Mesodermal cell (in vitro differentiated cells): ENCODE results near the gene LPAR1. TPM values are rescaled to one million over a fixed set of nuclear protein-coding genes. Genes with fewer than 3 reads are reported as not detected.

Experiments used
- H3K27ac ChIP-seq: 2 replicates; pipeline ENCODE4 v1.7.0; 2013; ENCODE audit warnings: mild to moderate bottlenecking, low read depth, low read length, moderate library complexity; ENCODE audit not compliant: severe bottlenecking
- H3K36me3 ChIP-seq: 2 replicates; pipeline ENCODE4 v1.7.1; 2013; ENCODE audit warnings: mild to moderate bottlenecking, low read length, moderate library complexity; ENCODE audit not compliant: control insufficient read depth, insufficient read depth
- H3K4me1 ChIP-seq: one replicate; pipeline ENCODE4 v1.7.1; 2013; ENCODE audit warnings: mild to moderate bottlenecking, low read length; ENCODE audit not compliant: insufficient read depth, control insufficient read depth, poor library complexity, severe bottlenecking
- H3K4me3 ChIP-seq: 2 replicates; pipeline ENCODE4 v1.7.0; 2013; ENCODE audit warnings: low read length, control low read depth, mild to moderate bottlenecking; ENCODE audit not compliant: insufficient read depth, poor library complexity, severe bottlenecking; ENCODE audit errors: extremely low read depth
- H3K9me3 ChIP-seq: 2 replicates; pipeline ENCODE4 v1.7.1; 2013; ENCODE audit warnings: mild to moderate bottlenecking, low read length, moderate library complexity; ENCODE audit not compliant: control insufficient read depth
- WGBS, 2 experiments: methylation state at CpG; one replicate each; pipeline ENCODE4 v1.1.5; 2013; ENCODE audit warnings: missing lambda C conversion rate in 2 of 2; ENCODE audit not compliant: insufficient coverage in 2 of 2; 5-methylcytosine and 5-hydroxymethylcytosine counted together
- polyA plus RNA-seq, 2 experiments: library from polyadenylated mRNA; stranded (reverse); fragments of 50-300 nt; gene quantifications; one replicate each; pipeline ENCODE4 v1.2.3, GENCODE V29; 2013

The LPAR1 gene, protein sequence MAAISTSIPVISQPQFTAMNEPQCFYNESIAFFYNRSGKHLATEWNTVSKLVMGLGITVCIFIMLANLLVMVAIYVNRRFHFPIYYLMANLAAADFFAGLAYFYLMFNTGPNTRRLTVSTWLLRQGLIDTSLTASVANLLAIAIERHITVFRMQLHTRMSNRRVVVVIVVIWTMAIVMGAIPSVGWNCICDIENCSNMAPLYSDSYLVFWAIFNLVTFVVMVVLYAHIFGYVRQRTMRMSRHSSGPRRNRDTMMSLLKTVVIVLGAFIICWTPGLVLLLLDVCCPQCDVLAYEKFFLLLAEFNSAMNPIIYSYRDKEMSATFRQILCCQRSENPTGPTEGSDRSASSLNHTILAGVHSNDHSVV
- polyA plus RNA-seq (2013, experiment 1 of 2): 4.5 TPM
- polyA plus RNA-seq (2013, experiment 2 of 2): 4.6 TPM

DNA sequence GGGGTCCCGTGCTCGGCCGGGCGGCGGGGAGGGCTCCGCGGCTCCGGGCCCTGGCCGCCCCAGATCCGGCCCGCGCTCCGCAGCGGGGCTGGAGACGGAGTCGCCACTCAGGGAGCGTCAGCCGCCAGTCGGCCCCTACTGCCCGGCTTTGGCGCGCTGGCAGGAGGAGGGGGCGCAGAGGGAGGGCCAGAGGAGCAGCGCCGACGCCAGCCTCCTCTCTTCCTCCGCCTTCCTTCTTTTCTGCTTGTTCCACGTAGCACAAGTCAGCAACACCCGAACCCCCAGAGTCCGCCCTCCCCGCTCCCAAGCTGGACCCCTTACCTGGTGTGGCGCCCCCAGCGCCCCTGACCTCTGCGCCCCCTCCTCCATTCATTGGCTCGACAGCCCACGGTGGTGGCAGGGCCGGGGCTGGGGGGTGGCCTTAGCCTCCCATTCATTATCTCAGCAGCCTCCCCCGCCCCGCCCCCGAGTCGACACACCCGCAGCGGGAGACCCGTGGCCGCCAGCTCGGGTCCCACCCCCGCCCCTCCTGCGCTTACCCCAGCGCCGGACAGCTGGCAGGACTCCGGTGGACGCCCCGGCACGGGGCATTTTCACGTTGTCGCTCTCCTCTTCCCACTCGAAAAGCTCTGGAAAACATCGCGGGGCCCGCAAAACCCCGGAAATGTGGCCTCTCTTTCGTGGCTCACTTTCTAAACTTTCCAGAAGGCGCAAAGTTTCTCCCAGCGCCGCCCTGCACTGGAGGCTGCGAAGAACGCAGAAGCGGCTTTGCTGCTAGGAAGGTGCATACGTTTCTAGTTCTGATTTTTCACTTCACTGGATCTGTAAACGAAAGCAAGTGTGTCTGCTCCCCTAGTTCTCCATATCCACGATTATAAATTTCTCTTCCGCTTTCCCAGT, at the start of gene LPAR1:
Gene LPAR1, minus strand, starts transcription at position 140 of the 900 bp plus-strand sequence. CDS start 66,353 bp downstream, outside the sequence.
- 1 to 2% methylated on average over 33 to 49 of the region's 72 CpGs for WGBS, 2 experiments
- no peak within 1 kb of the TSS for H3K27ac ChIP-seq
- peaks cover 8% of the 10 kb centered on the region for H3K4me1 ChIP-seq
- H3K9me3 ChIP-seq: no peaks in the 10 kb centered on the region
- no peaks in the 10 kb centered on the region for H3K36me3 ChIP-seq
- H3K4me3 ChIP-seq: peak within 1 kb of the TSS; percentile 64

DNA sequence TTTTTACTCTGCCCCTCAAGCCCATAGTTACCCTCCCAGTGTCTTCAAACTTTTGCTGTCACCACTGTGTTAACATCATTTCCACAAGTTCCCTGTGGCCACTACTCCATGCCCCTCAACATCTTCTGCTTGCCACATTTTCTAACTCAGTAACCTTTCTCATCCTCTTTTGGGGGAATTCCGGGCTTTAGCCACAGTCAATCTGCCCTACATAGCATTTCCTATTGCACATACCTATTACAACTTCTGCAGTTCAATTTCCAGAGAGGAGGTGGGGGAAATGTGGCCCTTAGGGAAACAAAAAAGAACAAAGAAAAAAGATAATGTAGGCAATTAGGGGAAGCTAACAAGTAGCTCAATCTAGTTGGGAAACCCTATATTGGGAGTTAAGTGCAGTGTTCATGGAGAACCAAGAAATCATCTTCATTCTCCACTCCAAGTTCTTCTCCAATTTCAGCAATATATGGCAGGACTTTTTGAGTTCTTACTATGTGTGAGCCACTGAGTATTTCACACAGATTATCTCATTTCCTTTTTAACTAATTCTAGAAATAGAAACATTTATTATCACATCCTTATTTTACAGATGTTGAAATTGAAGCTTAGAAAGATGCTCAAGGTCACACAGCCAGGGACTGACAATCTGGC, 40.2 kb upstream of the LPAR1 start:
- Histone ChIP-seq H3K9me3 (no peaks in the 10 kb centered on the region), H3K36me3 (no peaks in the 10 kb centered on the region), H3K27ac (no peak overlapping the region), H3K4me3 (no peak overlapping the region), H3K4me1 (no peaks in the 10 kb centered on the region)
- 100% methylated on average over 1 of the region's 1 CpG; no CpG with 5 or more reads in 1 of the 2 experiments for WGBS, 2 experiments

DNA sequence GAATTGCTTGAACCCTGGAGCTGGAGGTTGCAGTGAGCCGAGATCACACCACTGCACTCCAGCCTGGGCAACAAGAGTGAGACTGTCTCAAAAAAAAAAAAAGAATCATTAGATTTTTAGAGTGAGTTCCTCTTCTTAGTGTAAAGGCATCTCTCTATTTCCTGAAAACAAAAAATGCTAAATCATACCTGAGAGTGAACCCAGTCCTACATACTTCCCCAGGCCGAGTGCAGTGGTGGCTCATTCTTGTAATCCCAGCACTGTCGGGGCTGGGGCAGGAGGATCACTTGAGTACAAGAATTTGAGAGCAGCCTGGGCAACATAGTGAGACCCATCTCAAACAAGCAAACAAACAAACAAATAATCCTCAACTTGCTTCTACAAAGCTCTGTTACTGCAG, 38.2 kb upstream of the LPAR1 start:
- Histone ChIP-seq H3K27ac (no peak overlapping the region), H3K4me1 (no peaks in the 10 kb centered on the region), H3K9me3 (no peaks in the 10 kb centered on the region), H3K4me3 (no peak overlapping the region), H3K36me3 (no peaks in the 10 kb centered on the region)
- 83 to 100% methylated on average over 2 of the region's 3 CpGs for WGBS, 2 experiments

DNA sequence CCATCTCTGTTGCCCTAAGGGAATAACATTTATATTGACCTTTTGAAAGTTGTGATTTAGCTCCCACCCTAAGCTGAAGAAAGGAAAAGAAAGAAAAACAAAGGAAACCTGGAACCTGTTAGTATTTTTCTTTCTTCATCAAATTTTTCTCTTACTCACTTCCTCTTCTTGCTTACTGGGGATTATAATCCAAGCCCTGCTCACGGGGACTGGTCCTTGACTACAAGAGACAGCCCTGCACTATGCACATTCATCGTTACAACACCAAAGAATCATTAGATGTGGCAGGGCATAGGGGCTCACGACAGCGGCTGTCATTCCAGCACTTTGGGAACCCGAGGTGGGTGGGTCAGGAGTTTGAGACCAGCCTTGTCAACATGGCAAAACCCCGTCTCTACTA, 37.8 kb upstream of the LPAR1 start:
- H3K36me3 ChIP-seq: no peaks in the 10 kb centered on the region
- H3K9me3 ChIP-seq: no peaks in the 10 kb centered on the region
- no peak overlapping the region for H3K27ac ChIP-seq
- 83 to 100% methylated on average over 1 to 5 of the region's 6 CpGs for WGBS, 2 experiments
- no peak overlapping the region for H3K4me3 ChIP-seq
- no peaks in the 10 kb centered on the region for H3K4me1 ChIP-seq

DNA sequence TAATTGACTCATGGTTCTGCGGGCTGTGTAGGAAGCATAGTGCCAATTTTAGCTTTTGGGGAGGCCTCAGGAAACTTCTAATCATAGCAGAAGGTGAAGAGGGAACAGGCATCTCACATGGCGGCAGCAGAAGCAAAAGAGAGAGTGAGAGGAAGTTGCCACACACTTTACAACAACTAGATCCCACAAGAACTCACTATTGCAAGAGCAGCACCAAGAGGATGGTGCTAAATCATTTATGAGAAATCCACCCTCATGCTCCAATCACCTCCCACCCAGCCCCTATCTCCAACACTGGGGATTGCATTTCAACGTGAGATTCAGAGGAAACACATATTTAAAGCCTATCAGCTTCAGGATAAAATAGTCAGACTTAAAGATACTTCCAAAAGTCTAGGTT, 36.1 kb upstream of the LPAR1 start:
- no peaks in the 10 kb centered on the region for H3K4me1 ChIP-seq
- no peak overlapping the region for H3K4me3 ChIP-seq
- no peaks in the 10 kb centered on the region for H3K36me3 ChIP-seq
- 83 to 100% methylated on average over 2 of the region's 3 CpGs for WGBS, 2 experiments
- no peaks in the 10 kb centered on the region for H3K9me3 ChIP-seq
- no peak overlapping the region for H3K27ac ChIP-seq

DNA sequence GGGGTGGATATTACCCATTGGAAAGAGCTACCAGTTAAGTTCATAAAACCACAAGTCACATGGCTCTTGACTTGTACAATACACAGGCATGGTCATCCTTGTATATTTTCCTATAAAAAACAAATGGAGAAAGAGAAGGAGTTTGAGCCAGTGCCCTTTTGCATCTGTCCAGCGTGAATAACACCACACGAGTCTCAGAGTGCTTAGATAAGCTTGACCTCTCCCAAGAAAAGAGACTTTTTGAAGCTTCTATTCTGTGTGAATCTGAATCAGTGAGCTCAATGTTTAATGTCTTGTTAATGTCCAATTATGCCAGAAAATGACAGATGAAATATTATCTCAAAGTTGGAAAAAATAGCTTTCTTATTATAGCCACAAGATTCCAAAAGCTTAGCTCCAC, 30.9 kb upstream of the LPAR1 start:
- H3K9me3 ChIP-seq: no peaks in the 10 kb centered on the region
- no peaks in the 10 kb centered on the region for H3K36me3 ChIP-seq
- H3K4me1 ChIP-seq: no peaks in the 10 kb centered on the region
- no peak overlapping the region for H3K27ac ChIP-seq
- no peak overlapping the region for H3K4me3 ChIP-seq
- 93 to 100% methylated on average over 2 of the region's 2 CpGs for WGBS, 2 experiments

DNA sequence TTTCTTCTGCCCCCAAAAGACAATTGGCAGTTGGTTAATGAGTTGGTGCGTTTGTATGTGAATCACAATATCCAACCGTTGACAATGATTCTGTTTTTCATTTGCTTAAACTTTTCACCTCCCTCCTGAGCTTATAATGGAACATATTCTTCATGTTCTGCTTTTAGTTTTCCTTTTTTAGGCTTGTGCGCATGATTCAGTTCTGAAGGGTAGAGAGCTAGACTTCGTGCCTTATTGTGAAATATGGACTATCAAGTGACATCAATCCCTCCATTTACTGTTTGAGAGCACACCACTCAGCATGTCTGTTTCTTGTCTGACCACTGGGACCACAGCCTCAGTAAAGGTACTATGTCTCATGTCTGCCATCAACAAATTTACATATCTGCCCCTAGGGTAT, 30.5 kb upstream of the LPAR1 start:
- H3K4me3 ChIP-seq: no peak overlapping the region
- 92% methylated on average over 2 of the region's 4 CpGs; no CpG with 5 or more reads in 1 of the 2 experiments for WGBS, 2 experiments

DNA sequence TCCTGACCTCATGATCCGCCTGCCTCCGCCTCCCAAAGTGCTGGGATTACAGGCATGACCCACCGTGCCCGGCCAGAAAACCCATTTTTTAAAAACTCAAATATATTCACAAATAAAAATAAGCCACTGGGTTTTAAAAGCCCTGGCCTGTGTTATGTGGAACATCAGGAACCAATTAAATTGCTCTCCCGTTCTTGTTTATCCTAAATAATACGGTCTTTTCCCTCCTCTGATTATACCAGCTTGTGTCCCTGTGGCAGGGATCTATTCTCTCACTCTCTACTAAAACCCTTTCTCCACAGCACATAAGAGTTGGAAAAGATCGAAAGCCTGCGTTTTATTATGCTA, 30.1 kb upstream of the LPAR1 start:
- Histone ChIP-seq H3K9me3 (no peaks in the 10 kb centered on the region), H3K27ac (no peak overlapping the region), H3K4me3 (no peak overlapping the region), H3K36me3 (no peaks in the 10 kb centered on the region), H3K4me1 (no peaks in the 10 kb centered on the region)
- 94 to 97% methylated on average over 3 to 5 of the region's 8 CpGs for WGBS, 2 experiments

More for the DNA sequence above, 30.5 kb upstream of the LPAR1 start:
- Histone ChIP-seq H3K9me3 (no peaks in the 10 kb centered on the region), H3K27ac (no peak overlapping the region), H3K36me3 (no peaks in the 10 kb centered on the region), H3K4me1 (no peaks in the 10 kb centered on the region)

DNA sequence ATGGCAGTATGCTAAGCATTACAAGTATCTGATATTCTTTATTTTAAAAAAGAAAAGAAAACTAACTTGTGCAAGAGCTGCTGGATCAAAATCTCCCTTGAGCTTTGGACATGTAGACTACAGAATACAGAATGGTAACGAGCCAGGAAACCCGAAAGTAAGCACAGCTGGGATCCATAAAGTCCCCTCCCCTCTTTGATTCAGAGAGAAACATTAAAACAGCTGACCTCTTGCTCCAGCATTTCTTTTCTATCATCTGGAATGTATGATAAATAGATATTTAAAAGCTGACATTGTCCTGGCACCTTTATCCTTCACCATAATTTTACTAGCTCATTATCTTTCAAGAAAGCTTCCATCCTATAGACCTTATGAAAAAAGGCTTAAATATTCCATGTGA, 28.2 kb upstream of the LPAR1 start:
- no peaks in the 10 kb centered on the region for H3K9me3 ChIP-seq
- no peaks in the 10 kb centered on the region for H3K4me1 ChIP-seq
- H3K27ac ChIP-seq: no peak overlapping the region
- no peaks in the 10 kb centered on the region for H3K36me3 ChIP-seq
- 67% methylated on average over 1 of the region's 2 CpGs; no CpG with 5 or more reads in 1 of the 2 experiments for WGBS, 2 experiments
- no peak overlapping the region for H3K4me3 ChIP-seq

DNA sequence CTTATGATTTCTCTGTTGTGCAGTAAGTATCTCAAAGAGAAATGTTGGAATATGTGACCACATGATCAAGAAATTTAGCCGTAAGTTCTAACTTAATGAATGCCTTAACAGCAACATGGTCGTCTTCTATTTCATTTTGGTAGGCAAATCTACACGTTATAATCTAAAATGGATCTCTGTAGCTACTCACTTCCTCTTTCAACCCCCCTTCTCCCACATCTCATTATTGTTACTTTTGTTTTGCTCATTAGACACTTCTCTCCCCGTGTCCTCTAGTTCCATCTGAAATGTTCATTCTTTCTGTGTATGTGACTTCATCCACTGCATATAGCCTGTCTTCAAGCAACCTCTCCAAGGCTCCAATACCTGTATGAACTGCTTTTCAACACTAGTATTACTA, 27.1 kb upstream of the LPAR1 start:
- Histone ChIP-seq H3K36me3 (no peaks in the 10 kb centered on the region), H3K4me3 (no peak overlapping the region), H3K9me3 (no peaks in the 10 kb centered on the region), H3K4me1 (no peaks in the 10 kb centered on the region), H3K27ac (no peak overlapping the region)
- WGBS, 2 experiments: 92 to 97% methylated on average over 3 to 4 of the region's 4 CpGs
